Heart left ventricle (tissue), 16 donors: Measurements from ENCODE around the gene RHOT2. TPM values are rescaled to one million over a fixed set of nuclear protein-coding genes. Genes with fewer than 3 reads are reported as not detected.

Source experiments
- ATAC-seq, 4 donors: fragments of 200-7000 bp; cut with Tn5 transposase; one replicate each; pipeline ENCODE4 v1.9.1; 2020 to 2022; ENCODE audit warnings: moderate library complexity in 4 of 4, mild to moderate bottlenecking in 3 of 4, moderate number of reproducible peaks in 1 of 4
- DNase-seq, 5 donors: peaks; one replicate each; pipeline ENCODE4 v3.0.0-alpha.2; 2020
- H3K27ac ChIP-seq, 12 donors: fragments of 200-600 bp; sonication (generic) in 4 of 12; one replicate each; pipeline versions ENCODE4 v1.5.0 to v1.8.0; 2016 to 2022; ENCODE audit warnings: mild to moderate bottlenecking in 2 of 12
- H3K27me3 ChIP-seq, 9 donors: fragments of 200-600 bp; sonication (generic) in 2 of 9; one replicate each; pipeline versions ENCODE4 v1.5.1 to v1.8.0; 2016 to 2022; ENCODE audit warnings: mild to moderate bottlenecking in 3 of 9
- H3K36me3 ChIP-seq, 9 donors: fragments of 200-600 bp; sonication (generic) in 2 of 9; one replicate each; pipeline versions ENCODE4 v1.5.0 to v1.8.0; 2018 to 2022; ENCODE audit warnings: mild to moderate bottlenecking in 2 of 9
- H3K4me1 ChIP-seq, 12 donors: fragments of 200-600 bp; sonication (generic) in 4 of 12; one replicate each; pipeline versions ENCODE4 v1.5.0 to v1.8.0; 2016 to 2022; ENCODE audit warnings: mild to moderate bottlenecking in 3 of 12
- H3K4me3 ChIP-seq, 12 donors: fragments of 200-600 bp; sonication (generic) in 4 of 12; one replicate each; pipeline versions ENCODE4 v1.5.0 to v1.8.0; 2017 to 2022; ENCODE audit warnings: mild to moderate bottlenecking in 9 of 12, moderate library complexity in 4 of 12
- H3K9me3 ChIP-seq, 12 donors: fragments of 200-600 bp; sonication (generic) in 4 of 12; one replicate each; pipeline versions ENCODE4 v1.5.0 to v1.8.0; 2016 to 2022; ENCODE audit warnings: mild to moderate bottlenecking in 1 of 12
- POLR2A ChIP-seq, 2 donors: fragments of 450-650 bp; IDR thresholded peaks; one replicate each; pipeline ENCODE4 v1.6.1; 2017; ENCODE audit warnings: antibody characterized with exemption in 2 of 2, mild to moderate bottlenecking in 2 of 2, moderate library complexity in 2 of 2
- WGBS, 4 donors: extraction: QIAGEN DNeasy Blood & Tissue Kit in 2 of 4; methylation state at CpG; one replicate each; pipeline versions ENCODE4 v1.1.5 to v1.1.7; 2013 to 2018; 5-methylcytosine and 5-hydroxymethylcytosine counted together
- intact Hi-C, 10 donors: fragments of 100-400 bp; cut with DNase I; formaldehyde crosslinking; loops; one replicate each; pipeline versions ENCODE4 v1.11.1 to v1.14.2; 2022
- polyA plus RNA-seq, 2 donors: library from polyadenylated mRNA; stranded (reverse); fragments of 200-250 nt; gene quantifications; one replicate each; pipeline ENCODE4 v1.2.3, GENCODE V29; 2013
- total RNA-seq, 9 donors: library from RNA; depleted of rRNA in 2 of 9; stranded (reverse); fragments of >200 nt in 2 of 9; fragmentation: NEBNext Ultra II Directional in 3 of 9; extraction: Animal tissue kit (Norgen Biotek cat#: 25700) in 3 of 9; gene quantifications; one replicate each; pipeline versions ENCODE4 v1.1.0 to v1.2.4, GENCODE V29; 2016 to 2023
- TF ChIP-seq, protein P1 (sequence below), 12 donors: fragments of 200-600 bp; sonication (generic) in 4 of 12; IDR thresholded peaks; one replicate each; pipeline versions ENCODE4 v1.5.0 to v1.8.0; 2018 to 2022; ENCODE audit warnings: antibody characterized with exemption in 12 of 12, mild to moderate bottlenecking in 5 of 12
- donor health status: ischemic (EF 13 %, LVEDD 7.1; RV severe dilation, severe dysfunction).
- donor health status: healthy with polysubstance abuse.
- donor health status: DM: no; HTN: yes; CAD: no.
- donor health status: DM: no; HTN: no; CAD: no.
- donor health status: ischemic (EF 25% LVEDD 6.9; RV normal size, moderate dysfunction).
- donor health status: ischemic (EF 25% LVEDD 5.7; RV mildly dilated, moderate dysfunction).
- donor health status: healthy.
- donor health status: DM: yes; HTN: yes; CAD: no.
- donor health status: ischemic (EF 35%, LVEDD 5.7; RV mildly dilated, moderate dysfunction).
- donor health status: nonischemic (EF 11% LVEDD 7.7; RV severe dilation, severe dysfunction).
- donor health status: DM: yes; HTN: yes; CAD: no.
- donor health status: PGD.
- donor health status: ischemic (EF 29% LVEDD 5.4; RV normal size, mild dysfunction).
- donor health status: nonischemic (EF 23%, LVEDD 6.1; RV moderate dilation, normal function).

Gene RHOT2
- total and polyA plus RNA-seq, 11 donors, result 33.7 to 143 (median 83.5) TPM

DNA sequence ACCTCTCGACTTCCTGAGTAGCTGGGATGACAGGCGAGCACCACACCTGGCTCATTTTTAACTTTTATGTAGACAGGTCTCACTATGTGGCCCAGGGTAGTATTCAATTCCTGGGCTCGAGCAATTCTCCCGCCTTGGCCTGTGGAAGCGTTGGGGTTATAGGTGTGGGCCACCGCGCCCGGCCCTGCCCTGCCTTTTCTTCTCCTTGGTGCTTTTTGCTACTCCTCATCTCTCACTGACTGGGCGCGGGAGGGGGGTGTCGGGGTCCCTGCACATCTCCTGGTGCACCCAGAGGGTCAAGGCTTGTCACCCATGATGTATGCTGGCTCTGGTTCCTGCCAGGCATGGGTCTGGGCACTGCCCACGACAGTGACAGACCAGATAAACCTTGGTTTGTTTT is 23.4 kb upstream of the RHOT2 start:
- Histone ChIP-seq H3K9me3 (no peaks in the 10 kb centered on the region), H3K4me1 (peaks cover 0 to 77% (median 41%) of the 10 kb centered on the region in 12 donors), H3K4me3 (no peak overlapping the region), H3K27me3 (no peaks in the 10 kb centered on the region), H3K36me3 (peaks cover 0 to 3% (median 0%) of the 10 kb centered on the region in 9 donors), H3K27ac (peak overlapping the region in 6 of 12 donors; percentile 77 to 97 (median 92))
- TF ChIP-seq POLR2A (IDR thresholded peaks at IDR 0.05), result no peak
- TF ChIP-seq, protein P1, sequence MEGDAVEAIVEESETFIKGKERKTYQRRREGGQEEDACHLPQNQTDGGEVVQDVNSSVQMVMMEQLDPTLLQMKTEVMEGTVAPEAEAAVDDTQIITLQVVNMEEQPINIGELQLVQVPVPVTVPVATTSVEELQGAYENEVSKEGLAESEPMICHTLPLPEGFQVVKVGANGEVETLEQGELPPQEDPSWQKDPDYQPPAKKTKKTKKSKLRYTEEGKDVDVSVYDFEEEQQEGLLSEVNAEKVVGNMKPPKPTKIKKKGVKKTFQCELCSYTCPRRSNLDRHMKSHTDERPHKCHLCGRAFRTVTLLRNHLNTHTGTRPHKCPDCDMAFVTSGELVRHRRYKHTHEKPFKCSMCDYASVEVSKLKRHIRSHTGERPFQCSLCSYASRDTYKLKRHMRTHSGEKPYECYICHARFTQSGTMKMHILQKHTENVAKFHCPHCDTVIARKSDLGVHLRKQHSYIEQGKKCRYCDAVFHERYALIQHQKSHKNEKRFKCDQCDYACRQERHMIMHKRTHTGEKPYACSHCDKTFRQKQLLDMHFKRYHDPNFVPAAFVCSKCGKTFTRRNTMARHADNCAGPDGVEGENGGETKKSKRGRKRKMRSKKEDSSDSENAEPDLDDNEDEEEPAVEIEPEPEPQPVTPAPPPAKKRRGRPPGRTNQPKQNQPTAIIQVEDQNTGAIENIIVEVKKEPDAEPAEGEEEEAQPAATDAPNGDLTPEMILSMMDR (IDR thresholded peaks at IDR 0.05), result no peak
- WGBS, 4 donors, result 75 to 90% (median 83%) methylated on average over 12 of the region's 12 CpGs
- intact Hi-C loops, result loop anchor here in 2 of 10 donors (10.0 kb wide), 1 partner anchor 60 kb away; no protein-coding TSS in a partner anchor
- no peak for ATAC-seq
- DNase-seq, result no peak

GRCh38 chr16:645852-646678 is 21.9 kb upstream of the RHOT2 start:
- Histone ChIP-seq H3K27ac (peak overlapping the region; percentile 37 to 97 (median 84)), H3K4me3 (peak overlapping the region in 11 of 12 donors; percentile 3 to 36 (median 23)), H3K36me3 (peaks cover 0 to 3% (median 0%) of the 10 kb centered on the region in 9 donors), H3K27me3 (no peaks in the 10 kb centered on the region), H3K4me1 (peaks cover 3 to 88% (median 49%) of the 10 kb centered on the region in 12 donors), H3K9me3 (no peaks in the 10 kb centered on the region)
- 50 to 65% (median 62%) methylated on average over 31 to 32 of the region's 32 CpGs for WGBS, 4 donors
- intact Hi-C loops, result loop anchor here in 2 of 10 donors (10.0 kb wide), 1 partner anchor 61 kb away; no protein-coding TSS in a partner anchor
- ATAC-seq (peak; percentile 12 to 63 (median 54)), DNase-seq (peak in 4 of 5 donors; percentile 71 to 88 (median 73))
- TF ChIP-seq POLR2A (IDR thresholded peaks at IDR 0.05), result no peak
- TF ChIP-seq, protein P1 (IDR thresholded peaks at IDR 0.05), result no peak

GRCh38 chr16:646679-647172 is 21.2 kb upstream of the RHOT2 start:
- TF ChIP-seq, protein P1 (IDR thresholded peaks at IDR 0.05), result no peak
- TF ChIP-seq POLR2A (IDR thresholded peaks at IDR 0.05), result no peak
- ATAC-seq (no peak), DNase-seq (no peak)
- Histone ChIP-seq H3K27me3 (no peaks in the 10 kb centered on the region), H3K9me3 (no peaks in the 10 kb centered on the region), H3K36me3 (peaks cover 0 to 3% (median 0%) of the 10 kb centered on the region in 9 donors), H3K4me1 (peaks cover 3 to 88% (median 49%) of the 10 kb centered on the region in 12 donors), H3K4me3 (peak overlapping the region in 8 of 12 donors; percentile 3 to 36 (median 30)), H3K27ac (peak overlapping the region in 11 of 12 donors; percentile 37 to 97 (median 84))
- intact Hi-C loops, result loop anchor here in 2 of 10 donors (10.0 kb wide), 1 partner anchor 62 kb away; no protein-coding TSS in a partner anchor
- WGBS, 4 donors, result 49 to 77% (median 70%) methylated on average over 8 to 22 of the region's 22 CpGs
